GM21526 (cell line): ENCODE measurements around the gene ABCD4.
"Not testable (repeated sequence)": the region's sequence is repeated elsewhere in the genome, so short reads cannot be mapped to it uniquely, and the experiment has no call there.

Source experiments
- ATAC-seq: cut with Tn5 transposase; IDR thresholded peaks from one replicate; pipeline ENCODE4 v1.9.1; 2021; ENCODE audit warnings: moderate library complexity; ENCODE audit not compliant: unreplicated experiment, low FRiP score

ABCD4 gene

GRCh38 chr14:74308695-74309094 lies 6.0 kb upstream of the ABCD4 start:
- no peak for ATAC-seq

GRCh38 chr14:74302152-74302628 lies 544 bp downstream of the ABCD4 start:
- no peak for ATAC-seq

GRCh38 chr14:74301594-74302151 lies 1.1 kb downstream of the ABCD4 start:
- no peak for ATAC-seq

- ATAC-seq: no peak
Observed at GRCh38 chr14:74299061-74299545, 3.6 kb downstream of the ABCD4 start.

GRCh38 chr14:74297986-74298385 lies 4.7 kb downstream of the ABCD4 start:
- ATAC-seq: no peak

- ATAC-seq: no peak
Observed at GRCh38 chr14:74296037-74296467, 6.7 kb downstream of the ABCD4 start.

GRCh38 chr14:74293606-74294005 lies 9.1 kb downstream of the ABCD4 start:
- ATAC-seq: no peak

GRCh38 chr14:74292061-74292460 lies 10.7 kb downstream of the ABCD4 start:
- ATAC-seq: no peak

GRCh38 chr14:74290415-74290814 lies 12.3 kb downstream of the ABCD4 start:
- ATAC-seq: no peak

DNA sequence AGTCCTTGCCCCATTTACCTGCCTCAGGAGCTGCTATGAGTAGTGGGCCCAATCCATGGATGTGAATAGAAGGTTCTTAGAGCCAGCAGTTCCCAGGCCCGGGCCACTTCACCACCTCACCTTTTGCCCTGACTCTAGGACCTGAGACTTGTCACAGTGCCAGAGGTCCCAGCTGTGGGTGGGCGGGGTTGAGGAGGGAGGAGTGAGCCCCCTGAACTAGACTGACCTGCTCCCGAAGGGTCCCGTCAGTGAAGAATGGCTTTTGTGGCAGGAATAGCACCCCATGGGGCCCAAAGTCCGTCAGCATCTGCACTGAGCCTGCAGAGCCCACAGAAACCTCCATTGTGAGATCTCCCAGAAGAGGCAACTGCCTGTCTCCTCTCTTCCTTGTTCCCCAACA lies 12.9 kb downstream of the ABCD4 start:
- no peak for ATAC-seq

- no peak for ATAC-seq
Observed at GRCh38 chr14:74286736-74287135, 16.0 kb downstream of the ABCD4 start.

GRCh38 chr14:74281069-74281468 lies 21.7 kb downstream of the ABCD4 start:
- no peak for ATAC-seq

DNA sequence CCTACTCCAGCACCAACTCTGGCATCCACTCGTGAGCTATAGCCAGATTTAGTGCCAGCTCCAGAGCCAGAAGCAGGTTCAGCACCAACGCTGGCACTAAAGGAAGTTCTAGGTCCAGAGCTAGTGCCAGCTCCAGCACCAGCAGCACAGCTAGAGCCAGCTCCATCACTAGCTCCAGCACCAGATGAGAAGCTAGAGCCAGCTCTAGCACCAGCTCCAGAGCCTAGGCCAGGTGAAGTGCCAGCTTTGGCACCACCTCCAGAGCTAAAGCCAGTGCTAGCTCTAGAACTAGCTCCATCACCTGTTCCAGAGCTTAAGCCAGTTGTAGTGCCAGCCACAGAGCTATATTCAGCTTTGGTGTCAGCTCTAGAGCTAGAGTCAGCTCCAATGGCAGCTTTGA lies 24.7 kb downstream of the ABCD4 start:
- ATAC-seq: no peak

GRCh38 chr14:74275241-74275841 lies 27.4 kb downstream of the ABCD4 start:
- no peak for ATAC-seq

GRCh38 chr14:74271365-74271764 lies 31.4 kb downstream of the ABCD4 start:
- no peak for ATAC-seq

DNA sequence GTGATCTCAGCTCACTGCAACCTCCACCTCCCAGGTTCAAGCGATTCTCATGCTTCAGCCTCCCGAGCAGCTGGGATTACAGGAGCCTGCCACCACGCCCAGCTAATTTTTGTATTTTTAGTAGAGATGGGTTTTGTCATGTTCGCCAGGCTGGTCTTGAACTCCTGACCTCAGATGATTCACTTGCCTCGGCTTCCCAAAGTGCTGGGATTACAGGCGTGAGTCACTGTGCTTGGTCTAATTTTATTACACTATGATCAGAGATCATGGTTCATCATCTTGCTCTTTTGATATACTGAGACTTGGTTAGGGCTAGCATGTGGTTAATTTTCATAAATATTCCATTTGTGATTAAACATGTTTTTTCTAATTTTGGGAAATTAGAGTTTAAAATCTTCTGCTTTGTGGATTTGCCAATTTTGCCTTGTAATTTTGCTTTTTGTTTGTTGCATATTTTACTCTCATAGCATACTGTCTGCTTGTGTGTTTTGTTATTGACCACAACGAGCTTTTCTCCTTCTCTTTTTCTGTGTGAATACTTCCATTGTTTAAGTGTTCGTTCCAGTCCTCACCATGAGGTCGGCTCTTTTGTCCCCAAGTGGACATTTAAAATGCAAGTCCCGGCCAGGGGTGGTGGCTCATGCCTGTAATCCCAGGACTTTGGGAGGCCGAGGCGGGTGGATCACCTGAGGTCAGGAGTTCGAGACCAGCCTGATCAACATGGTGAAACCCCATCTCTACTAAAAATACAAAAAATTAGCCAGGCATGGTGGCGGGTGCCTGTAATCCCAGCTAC lies 32.2 kb downstream of the ABCD4 start:
- not testable (repeated sequence) for ATAC-seq

GRCh38 chr14:74267588-74267987 lies 35.1 kb downstream of the ABCD4 start:
- ATAC-seq: no peak

DNA sequence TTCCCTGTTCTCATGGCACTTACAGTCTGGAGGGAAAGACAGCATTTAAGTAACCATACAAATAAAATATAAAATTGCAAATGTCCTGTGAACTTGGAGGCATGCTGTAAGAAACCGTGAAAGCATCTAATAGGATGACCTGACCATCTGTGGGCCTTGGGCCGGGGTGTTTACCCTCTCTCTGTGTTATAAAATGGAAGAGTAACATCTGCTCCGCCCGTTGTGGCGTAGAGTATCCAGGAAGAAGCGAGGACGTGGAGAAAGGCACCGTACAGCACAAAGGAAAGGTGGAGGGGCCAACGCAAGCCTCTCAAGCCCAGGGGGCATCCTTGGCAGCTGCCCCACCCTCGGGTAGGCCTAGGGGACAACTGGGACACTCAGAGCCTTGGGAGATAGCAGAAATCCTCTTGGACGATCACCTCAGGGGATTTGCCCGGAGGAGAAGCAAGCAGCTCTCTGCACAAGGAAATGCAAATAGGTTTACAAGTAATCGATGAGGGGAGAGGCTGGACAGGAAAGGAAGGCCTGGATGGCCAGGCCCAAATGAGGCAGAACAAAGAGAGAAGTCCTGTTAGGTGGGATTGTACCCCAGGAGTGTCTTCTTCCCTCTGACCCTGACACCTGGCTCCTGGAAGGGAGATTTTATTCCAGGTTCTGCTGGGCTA lies 37.3 kb downstream of the ABCD4 start:
- no peak for ATAC-seq

GRCh38 chr14:74263921-74264320 lies 38.8 kb downstream of the ABCD4 start:
- no peak for ATAC-seq

- ATAC-seq: no peak
Observed at GRCh38 chr14:74263181-74263580, 39.6 kb downstream of the ABCD4 start.

DNA sequence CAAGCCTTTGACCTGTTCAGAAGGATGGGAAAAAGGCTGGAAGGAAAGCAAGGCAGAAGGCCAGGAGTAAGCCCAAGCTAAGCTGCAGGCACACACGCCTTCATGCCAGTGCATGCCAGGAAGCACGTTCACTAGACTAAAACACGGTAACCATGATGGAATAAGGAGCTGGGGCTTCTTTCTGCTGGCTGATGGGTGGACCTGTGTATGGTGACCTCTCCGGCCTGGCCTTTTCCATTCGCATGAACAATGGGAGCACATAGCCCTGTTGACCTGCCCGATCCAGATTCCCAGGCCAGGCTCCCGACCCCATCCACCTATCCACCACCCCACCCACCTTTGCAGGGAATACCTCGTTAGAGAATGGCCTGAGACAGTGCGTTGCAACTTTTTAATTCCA lies 40.7 kb downstream of the ABCD4 start:
- ATAC-seq: no peak
